GM12864 (cell line): Measurements from ENCODE around the gene SLC12A7.

ENCODE experiments used
- DNase-seq: peaks from one replicate; pipeline ENCODE4 v3.0.0-alpha.2; 2011; ENCODE audit warnings: low read depth
- H3K4me3 ChIP-seq: 2 replicates; pipeline ENCODE4 v1.5.1; 2011; ENCODE audit warnings: mild to moderate bottlenecking, low read depth, low read length, control low read depth
- TF ChIP-seq, protein P1 (sequence below): IDR thresholded peaks from 2 replicates; pipeline ENCODE4 v1.5.1; 2011; ENCODE audit warnings: low read depth, mild to moderate bottlenecking, moderate library complexity, low read length, control low read depth, inconsistent platforms; ENCODE audit errors: missing control alignments

The SLC12A7 gene

GRCh38 chr5:1039210-1039548 lies 72.7 kb downstream of the SLC12A7 start:
- TF ChIP-seq, protein P1, sequence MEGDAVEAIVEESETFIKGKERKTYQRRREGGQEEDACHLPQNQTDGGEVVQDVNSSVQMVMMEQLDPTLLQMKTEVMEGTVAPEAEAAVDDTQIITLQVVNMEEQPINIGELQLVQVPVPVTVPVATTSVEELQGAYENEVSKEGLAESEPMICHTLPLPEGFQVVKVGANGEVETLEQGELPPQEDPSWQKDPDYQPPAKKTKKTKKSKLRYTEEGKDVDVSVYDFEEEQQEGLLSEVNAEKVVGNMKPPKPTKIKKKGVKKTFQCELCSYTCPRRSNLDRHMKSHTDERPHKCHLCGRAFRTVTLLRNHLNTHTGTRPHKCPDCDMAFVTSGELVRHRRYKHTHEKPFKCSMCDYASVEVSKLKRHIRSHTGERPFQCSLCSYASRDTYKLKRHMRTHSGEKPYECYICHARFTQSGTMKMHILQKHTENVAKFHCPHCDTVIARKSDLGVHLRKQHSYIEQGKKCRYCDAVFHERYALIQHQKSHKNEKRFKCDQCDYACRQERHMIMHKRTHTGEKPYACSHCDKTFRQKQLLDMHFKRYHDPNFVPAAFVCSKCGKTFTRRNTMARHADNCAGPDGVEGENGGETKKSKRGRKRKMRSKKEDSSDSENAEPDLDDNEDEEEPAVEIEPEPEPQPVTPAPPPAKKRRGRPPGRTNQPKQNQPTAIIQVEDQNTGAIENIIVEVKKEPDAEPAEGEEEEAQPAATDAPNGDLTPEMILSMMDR = no peak
- no peak overlapping the region for H3K4me3 ChIP-seq
- no peak for DNase-seq

DNA sequence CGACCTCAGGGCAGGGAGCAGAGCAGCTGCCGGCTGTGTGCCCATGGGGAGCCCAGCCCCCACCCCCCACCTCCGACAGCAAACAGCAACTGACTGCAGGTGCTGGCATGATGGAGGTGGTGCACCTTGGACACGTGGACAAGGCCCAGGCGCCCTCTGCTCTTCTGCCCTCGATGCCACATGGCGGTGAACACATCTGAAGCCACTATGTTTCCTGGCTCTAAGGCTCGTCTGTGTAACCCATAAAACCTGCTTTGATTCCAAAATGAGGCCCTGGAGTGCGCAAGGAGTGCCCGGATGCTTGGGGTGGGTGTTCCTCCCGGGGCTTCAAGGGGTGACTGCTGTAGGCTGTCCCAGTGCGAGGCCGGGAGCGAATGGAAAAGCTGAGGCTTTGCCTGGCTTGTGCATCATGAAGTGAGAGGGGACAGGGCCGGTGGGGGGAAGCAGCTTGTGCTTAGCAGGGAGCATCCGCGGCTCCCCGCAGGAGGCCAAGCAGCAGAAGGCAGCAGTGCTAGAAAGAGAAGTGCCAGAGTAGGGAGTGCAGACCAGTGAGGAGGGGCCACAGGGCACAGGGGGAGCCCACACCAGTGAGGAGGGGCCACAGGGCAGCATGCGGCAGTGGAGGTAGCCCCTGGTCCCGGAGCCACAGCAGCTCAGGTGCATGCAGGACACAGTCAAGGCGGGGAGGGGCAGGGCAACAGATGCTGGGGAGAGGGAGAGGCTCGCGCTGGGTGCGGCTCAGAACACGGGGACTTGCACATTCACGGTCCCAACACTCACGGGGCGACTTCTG lies 73.2 kb downstream of the SLC12A7 start:
- no peak overlapping the region for H3K4me3 ChIP-seq
- DNase-seq = no peak
- TF ChIP-seq, protein P1 = no peak

DNA sequence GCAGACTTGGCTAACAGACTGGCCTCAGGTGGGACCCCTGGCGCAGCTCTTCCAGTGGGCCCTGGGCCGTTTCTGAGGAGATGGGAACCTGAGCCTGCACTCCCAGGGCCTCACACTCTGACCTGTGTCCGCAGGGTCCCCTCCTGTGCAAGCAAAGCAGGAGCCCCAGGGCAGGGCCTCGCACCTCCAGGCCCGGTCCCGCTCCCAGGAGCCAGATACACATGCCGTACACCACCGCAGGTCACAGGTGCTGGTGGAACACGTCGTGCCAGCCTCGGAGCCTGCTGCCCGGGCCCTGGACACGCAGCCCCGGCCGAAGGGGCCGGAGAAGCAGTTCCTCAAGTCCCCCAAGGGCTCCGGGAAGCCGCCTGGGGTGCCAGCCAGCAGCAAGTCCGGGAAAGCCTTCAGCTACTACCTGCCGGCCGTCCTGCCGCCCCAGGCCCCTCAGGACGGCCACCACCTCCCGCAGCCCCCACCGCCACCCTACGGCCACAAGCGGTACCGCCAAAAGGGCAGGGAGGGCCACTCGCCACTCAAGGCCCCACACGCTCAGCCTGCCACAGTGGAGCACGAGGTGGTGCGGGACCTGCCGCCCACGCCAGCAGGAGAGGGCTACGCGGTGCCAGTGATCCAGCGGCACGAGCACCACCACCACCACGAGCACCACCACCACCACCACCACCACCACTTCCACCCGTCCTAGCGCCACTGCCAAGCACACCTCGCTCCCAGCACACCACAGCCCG lies 74.0 kb downstream of the SLC12A7 start:
- no peak for DNase-seq
- no peak overlapping the region for H3K4me3 ChIP-seq
- TF ChIP-seq, protein P1 = no peak

DNA sequence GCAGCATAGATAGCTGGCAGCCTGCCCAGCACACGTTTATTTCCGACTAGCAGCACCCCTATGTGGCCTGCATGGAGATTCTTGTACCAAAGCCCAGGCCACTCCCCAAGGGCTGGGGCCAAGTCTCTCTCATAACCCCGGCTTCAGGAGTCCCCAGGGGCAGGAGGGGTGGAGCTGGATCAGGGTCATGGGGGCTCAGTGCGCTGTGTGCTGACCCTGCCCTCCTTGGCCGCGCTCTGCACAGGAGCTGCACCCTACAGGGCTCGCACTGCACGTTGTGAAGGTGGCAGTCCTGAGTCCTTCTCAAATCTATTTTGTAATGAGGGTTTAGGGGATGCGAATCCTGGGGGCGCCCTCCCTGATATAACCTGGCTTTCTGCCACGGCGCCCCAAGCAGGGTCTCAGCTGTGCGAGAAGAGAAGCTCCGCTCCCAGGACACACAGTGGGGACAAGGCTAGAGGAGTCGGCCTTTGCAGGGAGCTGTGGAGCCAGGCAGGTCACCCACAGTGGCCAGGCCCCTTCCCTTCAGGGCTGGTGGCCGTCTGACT lies 74.7 kb downstream of the SLC12A7 start:
- TF ChIP-seq, protein P1 = no peak
- no peak for DNase-seq
- no peak overlapping the region for H3K4me3 ChIP-seq

DNA sequence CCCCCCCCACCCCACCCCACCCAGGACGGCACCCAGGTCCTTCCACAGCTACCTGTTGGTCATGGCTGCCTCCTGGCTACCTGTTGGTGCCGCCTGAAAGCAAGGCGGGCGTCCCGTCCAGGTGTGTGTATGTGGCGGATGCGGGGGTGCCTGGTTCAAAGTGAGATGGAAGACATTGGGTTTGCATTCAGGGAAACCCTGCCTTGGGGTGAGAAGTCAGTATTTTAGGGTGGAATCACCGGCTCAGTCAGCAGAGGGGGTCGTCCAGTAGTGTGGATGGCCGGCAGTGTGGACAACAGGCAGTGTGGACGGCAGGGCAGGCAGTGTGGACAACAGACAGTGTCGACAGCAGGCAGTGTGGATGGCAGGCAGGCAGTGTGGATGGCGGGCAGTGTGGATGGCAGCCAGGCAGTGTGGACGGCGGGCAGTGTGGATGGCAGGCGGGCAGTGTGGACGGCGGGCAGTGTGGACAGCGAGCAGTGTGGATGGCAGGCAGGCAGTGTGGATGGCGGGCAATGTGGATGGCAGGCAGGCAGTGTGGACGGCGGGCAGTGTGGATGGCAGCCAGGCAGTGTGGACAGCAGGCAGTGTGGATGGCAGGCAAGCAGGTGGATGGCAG lies 75.2 kb downstream of the SLC12A7 start:
- H3K4me3 ChIP-seq = no peak overlapping the region
- DNase-seq = no peak
- TF ChIP-seq, protein P1 = no peak

DNA sequence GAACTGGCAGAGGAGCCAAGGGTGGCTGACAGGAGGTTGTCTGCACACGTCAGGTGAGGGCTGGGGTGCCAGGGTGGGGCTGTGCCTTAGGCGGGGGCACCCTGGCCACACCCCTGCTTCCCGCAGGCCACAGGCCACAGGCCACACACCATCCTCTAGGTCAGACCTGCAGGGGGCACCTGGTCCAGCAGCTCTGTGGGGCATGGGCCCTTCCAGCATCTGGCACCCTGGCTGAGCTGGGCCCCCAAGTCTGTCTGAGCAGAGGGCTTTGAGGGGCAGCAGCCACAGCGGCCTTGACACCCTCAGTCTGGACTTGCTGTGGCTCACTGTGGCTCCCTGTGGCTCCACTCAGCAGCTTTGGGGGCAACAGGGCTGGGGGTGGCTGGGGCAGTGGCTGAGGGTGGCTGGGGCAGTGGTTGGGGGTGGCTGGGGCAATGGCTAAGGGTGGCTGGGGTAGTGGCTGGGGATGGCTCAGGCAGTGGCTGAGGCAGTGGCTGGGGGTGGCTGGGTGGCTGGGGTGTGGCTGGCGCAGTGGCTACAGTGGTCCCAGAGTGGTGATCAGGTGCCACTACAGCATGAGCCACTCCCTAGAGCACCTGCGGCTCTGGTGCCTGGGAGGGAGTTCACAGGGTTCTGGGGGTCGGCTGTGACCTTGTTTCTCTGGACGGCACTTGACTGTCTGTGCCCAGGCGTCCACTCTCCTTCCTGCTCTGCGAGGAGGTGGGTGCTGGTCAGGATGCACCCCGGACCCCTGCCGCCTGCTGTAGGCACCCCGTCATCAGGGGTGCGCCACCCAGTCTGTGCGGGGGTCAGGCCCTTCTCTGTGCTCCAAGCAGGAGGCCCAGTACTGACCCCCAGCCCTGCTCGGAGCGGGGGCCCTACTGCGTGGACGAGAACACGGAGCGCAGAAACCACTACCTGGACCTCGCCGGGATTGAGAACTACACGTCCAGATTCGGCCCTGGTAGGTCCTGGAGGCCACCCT lies 76.2 kb downstream of the SLC12A7 start:
- TF ChIP-seq, protein P1 = no peak
- H3K4me3 ChIP-seq = no peak overlapping the region
- no peak for DNase-seq
